ENCODE results near the gene BCKDK. TPM values are rescaled to one million over a fixed set of nuclear protein-coding genes. Genes with fewer than 3 reads are reported as not detected.

BCKDK gene
- total RNA-seq, result 90.5 TPM
- long read RNA-seq, transcript BCKDK-203 (11 exons, 1,997 nt), result minor isoform, 61 of 284 reads
- long read RNA-seq, transcript BCKDK-201 (12 exons, 2,128 nt), result major isoform, 132 of 284 reads
- long read RNA-seq, partial matches to known transcripts, result 76 of 284 reads
- long read RNA-seq, other reads (novel, unspliced or antisense), result 15 of 284 reads

DNA sequence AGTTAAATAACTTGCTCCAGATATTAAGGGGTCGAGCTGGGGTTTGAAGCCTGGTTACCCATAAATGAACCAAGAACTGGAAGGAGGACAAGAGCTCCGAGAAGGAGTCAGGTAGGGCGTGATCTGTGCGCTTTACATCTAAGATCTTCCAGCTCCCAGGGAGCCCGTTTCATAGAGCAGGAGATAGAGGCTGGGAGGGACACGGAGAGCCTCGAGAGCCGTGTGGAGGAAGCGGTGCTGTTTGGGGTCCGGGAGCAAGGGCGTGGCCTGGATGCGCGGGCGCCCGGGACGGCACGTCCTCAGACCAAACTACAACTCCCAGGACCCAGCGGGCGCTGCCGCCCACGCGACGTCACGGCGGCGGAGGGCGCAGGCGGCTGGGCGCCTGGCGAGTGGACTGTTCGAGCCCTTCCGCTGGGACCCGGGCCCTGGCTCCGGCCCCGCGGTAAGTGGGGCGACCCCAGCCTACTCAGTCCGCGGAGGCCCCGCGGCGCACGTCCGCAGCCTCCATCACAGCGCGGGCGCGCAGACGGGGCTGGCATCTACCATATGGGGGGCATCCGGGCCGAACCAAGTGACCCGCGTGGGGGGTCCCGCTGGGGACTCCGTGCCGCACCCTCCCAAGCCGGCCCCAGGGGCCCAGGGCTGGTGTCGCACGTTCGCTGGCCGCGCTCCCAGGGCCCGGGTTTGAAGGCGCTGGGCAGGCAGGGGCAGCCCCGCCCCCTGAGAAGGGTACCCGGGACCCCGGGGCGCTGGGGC, at the start of gene BCKDK:
Gene BCKDK (plus strand): TSS at position 352 of the 759 bp plus-strand sequence. CDS start 838 bp downstream, outside the sequence.
- DNase-seq, result peak; percentile 91
- intact Hi-C loops (cut with micrococcal nuclease), result no loop called here
- peak; percentile 79 for ATAC-seq

- ATAC-seq (no peak), DNase-seq (no peak)
- intact Hi-C loops (cut with micrococcal nuclease), result no loop called here
These were observed 46.9 kb upstream of the BCKDK start for GRCh38 chr16:31061126-31061812.

- DNase-seq (no peak), ATAC-seq (no peak)
- intact Hi-C loops (cut with micrococcal nuclease), result no loop called here
These were observed 46.3 kb upstream of the BCKDK start for GRCh38 chr16:31061813-31062440.

GRCh38 chr16:31063495-31063842, 44.7 kb upstream of the BCKDK start:
- DNase-seq (no peak), ATAC-seq (no peak)
- intact Hi-C loops (cut with micrococcal nuclease), result no loop called here

DNA sequence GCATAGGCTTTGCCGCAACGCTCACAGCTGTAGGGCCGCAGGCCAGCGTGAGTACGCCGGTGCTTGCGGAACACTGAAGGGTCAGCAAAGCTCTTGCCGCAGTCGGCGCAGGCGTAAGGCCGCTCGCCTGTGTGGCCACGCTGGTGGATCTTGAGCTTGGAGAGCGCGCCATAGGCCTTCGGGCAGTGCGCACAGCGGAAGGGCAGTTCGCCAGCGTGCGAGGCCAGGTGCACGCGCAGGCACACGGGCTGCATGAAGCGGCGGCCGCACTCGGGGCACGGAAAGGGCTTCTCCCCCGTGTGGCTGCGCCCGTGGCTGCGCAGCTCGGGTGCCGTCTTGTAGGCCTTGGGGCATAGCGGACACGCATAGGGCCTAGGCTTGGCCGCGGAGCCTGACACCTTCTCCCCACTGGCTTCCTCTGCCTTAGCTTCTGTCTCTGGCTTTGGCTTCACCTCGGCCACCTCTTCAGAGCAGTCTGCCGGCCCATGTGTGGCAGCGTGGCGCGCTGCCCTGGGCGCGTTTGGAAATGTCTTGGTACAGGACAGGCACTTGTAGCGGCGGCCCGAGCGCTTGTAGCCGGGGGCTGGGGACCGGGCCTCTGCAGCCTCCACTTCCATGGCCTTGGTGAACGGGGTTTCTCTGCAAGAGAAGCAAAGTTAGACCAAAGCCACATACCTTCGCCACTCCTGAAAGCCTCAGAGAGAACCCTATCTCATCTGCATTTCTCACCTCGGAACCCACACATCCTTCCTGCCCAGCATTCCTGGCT, 44.2 kb upstream of the BCKDK start:
- DNase-seq, result no peak
- ATAC-seq, result no peak
- intact Hi-C loops (cut with micrococcal nuclease), result no loop called here

DNA sequence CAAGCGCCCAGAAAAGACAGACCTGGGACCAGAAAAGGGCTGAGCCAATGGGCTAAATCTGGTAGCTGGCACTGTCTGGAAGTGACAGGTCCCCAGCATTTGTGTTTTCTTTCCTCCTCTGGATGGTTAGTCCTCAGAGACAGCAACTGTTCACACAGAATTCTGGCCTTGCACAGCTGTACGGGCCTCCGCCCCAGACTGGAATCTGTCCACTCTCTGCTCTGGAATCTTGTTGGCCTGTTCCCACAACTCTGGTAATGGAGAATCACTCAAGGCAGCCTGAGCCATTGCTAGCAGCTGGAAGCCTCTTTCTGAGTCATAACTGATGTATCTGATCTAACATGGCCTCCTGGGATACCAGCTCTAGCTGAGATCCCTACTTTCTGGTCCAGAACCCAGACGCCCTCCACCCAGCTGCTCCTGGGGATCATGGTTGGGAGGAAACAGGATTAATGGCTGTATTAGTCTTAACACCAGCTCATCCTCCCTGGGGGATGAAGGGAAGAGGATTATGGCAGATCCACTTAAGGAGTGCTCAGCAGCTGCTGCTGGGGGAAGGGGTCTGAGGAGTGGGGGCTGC, 43.2 kb upstream of the BCKDK start:
- ATAC-seq (peak; percentile 95), DNase-seq (peak; percentile 73)
- intact Hi-C loops (cut with micrococcal nuclease), result no loop called here

- intact Hi-C loops (cut with micrococcal nuclease), result no loop called here
- DNase-seq (no peak), ATAC-seq (no peak)
These were observed 40.8 kb upstream of the BCKDK start for GRCh38 chr16:31067342-31067741.

GRCh38 chr16:31071861-31072260, 36.3 kb upstream of the BCKDK start:
- DNase-seq (no peak), ATAC-seq (no peak)
- intact Hi-C loops (cut with micrococcal nuclease), result no loop called here

GRCh38 chr16:31072540-31073141, 35.5 kb upstream of the BCKDK start:
- DNase-seq (no peak), ATAC-seq (no peak)
- intact Hi-C loops (cut with micrococcal nuclease), result no loop called here

GRCh38 chr16:31073142-31073969, 34.8 kb upstream of the BCKDK start:
- intact Hi-C loops (cut with micrococcal nuclease), result no loop called here
- peak; percentile 91 for ATAC-seq
- DNase-seq, result peak; percentile 94

GRCh38 chr16:31073970-31074813, 34.0 kb upstream of the BCKDK start, which contains the start of the genes ZNF646 and ZNF668:
Gene ZNF646 (plus strand): TSS chr16:31074422. CDS start chr16:31076325, 1,903 bp downstream.
Gene ZNF668 (minus strand): TSS chr16:31074240. CDS start chr16:31064459, 9,781 bp downstream.
- peak; percentile 95 for ATAC-seq
- intact Hi-C loops (cut with micrococcal nuclease), result no loop called here
- DNase-seq, result peak; percentile 98

DNA sequence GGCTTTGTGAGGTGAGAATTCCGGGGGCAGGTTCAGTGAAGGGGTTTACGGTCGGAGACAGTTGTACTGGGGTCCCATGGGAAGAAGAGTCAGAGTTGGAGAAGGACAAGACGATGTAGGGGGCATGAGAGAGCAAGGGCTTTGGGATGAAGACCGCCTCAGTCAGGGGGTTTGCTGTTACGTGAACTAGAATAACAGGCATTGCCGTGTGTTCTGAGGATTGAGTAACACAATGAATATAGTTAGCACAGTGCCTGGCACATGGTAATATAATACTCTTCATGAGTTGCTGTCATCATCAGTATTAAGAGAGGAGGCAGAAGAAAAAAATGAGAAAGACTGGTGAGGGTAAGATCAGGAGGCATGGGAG, 33.4 kb upstream of the BCKDK start:
- intact Hi-C loops (cut with micrococcal nuclease), result no loop called here
- ATAC-seq, result no peak
- no peak for DNase-seq

GRCh38 chr16:31076319-31076718, 31.9 kb upstream of the BCKDK start:
- DNase-seq (no peak), ATAC-seq (no peak)
- intact Hi-C loops (cut with micrococcal nuclease), result no loop called here

- DNase-seq, result no peak
- no peak for ATAC-seq
- intact Hi-C loops (cut with micrococcal nuclease), result no loop called here
These were observed 31.2 kb upstream of the BCKDK start for GRCh38 chr16:31077024-31077423.

GRCh38 chr16:31077592-31078396, 30.4 kb upstream of the BCKDK start:
- ATAC-seq (no peak), DNase-seq (no peak)
- intact Hi-C loops (cut with micrococcal nuclease), result no loop called here
